Stimulated activated CD4-positive, alpha-beta T cell treated with anti-CD3 and anti-CD28 coated beads, Interleukin-1b, Interleukin-23, amount 100 ng/mL, for 1 hour (primary cell): Measurements from ENCODE around the gene SPATA33.

Experiments
- DNase-seq, 2 donors: peaks; one replicate each; pipeline ENCODE4 v3.0.0-alpha.2; 2020; ENCODE audit warnings: low read depth in 2 of 2

Gene SPATA33

DNA sequence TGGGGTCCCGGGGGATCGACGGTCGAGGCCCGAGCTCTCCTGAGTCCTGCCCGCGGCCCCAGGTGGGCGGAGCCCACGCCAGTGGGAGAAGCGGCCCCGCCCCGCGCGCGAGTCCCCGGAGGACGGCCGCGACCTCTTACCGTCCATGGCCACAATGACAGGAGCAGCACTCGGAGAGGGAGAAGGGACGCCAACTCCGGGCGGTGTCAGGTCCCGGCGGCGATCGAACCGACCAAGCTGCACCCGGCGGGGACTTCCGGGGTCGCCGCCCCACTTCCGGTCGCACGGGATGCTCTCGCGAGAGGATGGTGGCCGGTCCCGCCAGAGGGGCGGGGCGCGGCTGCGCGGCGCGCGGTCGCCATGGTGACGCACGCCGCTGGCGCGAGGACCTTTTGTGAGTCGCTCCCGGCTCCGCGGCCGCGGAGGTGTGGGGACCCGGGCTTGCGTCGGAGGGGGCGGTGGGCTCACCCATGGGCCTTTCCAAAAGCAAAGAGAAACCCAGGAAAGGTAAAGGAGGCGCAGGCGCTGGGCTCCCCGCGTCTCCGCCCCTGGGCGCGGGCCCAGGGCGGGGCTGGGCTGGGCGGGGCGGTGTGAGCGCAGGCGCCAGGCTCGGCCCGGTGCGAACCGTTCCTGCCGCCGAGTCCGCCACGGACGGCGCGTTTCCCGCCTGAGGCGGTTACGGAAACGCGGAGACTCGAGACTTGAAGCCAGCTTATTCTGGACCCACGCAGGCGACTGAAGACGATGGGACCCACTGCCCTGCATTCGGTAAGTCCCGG, at the start of gene SPATA33, which contains the start of gene CHMP1A:
SPATA33 (plus strand) TSS at position 395 of the 779 bp plus-strand sequence; CDS start at position 471, 76 bp downstream.
CHMP1A (minus strand) TSS at position 267 of the 779 bp plus-strand sequence; CDS start at position 147, 120 bp downstream.
- peak; percentile 83 to 84 for DNase-seq

DNA sequence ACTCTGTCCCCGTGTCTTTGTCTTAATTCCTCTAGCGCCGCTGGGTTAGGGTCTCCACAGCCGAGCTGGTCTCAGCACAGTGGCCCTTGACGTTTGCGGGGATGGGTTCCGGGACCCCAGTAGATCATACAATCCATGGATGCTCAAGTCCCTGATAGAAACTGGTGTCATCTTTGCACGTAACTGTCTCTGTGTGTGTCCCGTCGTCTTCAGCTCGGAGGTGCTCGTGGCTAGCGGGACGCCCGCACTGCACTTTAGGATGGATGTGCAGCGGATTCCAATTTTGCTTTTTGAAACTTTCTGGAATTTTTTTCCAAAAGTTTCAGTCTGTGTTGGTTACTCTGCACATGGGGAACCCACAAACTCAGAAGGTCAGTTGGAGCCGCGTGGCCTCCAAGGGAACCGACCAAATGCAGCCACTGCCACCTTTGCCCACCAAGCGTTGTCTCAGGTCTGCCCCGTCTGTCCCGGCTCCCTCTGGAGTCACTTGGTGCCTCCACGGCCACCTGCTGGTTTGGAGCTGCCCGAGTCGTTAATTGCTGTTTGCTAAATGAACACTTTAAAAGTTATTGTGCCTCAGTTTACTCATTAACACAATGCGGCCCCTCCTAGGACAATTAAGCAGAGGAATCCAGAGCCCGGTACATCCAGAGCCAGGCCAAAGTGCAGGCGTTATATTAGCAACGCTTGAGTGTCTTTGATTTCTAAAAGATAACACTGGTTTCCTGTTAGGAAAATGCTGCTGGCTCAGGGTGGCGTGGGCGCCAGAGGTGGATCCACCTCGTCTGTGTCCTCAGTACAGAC, 49.5 kb upstream of the SPATA33 start:
- no peak for DNase-seq

DNA sequence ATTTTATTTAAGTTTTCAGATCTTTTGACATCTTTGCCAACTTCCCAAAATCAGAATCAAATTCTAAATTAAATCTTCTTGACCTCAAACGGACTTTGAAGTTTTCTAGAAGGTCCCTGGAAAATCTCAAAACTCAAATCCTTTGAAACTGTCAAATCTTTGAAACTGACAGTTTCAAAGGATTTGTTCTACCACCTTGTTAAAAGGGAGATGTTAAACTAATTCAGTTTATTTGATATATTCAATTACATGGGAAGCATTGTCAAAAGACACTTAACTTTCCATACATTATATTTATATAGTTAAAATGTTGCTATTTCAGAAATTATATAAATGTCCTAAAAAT, 47.6 kb upstream of the SPATA33 start:
- no peak for DNase-seq

DNA sequence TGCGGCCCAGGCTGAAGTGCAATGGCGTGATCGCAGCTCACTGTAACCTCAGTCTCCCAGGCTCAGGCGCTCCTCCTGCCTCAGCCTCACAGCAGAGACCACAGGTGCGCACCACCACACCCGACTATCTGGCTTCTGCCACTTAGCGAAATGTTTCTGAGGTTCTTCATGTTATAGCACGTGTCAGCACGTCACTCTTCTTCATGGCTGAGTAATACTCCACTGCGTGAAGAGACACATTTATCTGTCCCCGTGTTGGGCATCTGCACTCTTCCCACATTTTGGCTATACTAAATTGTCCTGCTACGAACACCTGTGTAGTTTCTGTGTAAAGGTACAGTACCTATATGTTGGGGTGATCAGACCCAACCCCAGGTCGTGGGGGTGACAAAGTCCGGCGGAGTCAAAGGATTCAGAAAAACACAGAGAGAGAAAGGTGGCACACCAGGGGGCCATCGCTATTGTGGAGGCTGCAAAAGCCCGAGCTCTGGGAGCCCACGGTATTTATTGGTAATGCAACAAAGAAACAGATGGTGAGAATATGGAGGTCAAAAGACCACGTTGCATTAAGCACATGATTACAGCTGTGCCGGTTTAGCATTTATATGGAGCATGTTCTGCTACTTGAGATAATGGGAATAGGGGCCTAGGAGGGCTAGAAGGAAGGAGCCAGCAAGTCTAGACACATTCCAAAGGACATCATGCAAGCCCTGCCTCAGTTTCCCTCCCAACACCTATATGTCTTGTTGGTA, 45.0 kb upstream of the SPATA33 start:
- no peak for DNase-seq

DNA sequence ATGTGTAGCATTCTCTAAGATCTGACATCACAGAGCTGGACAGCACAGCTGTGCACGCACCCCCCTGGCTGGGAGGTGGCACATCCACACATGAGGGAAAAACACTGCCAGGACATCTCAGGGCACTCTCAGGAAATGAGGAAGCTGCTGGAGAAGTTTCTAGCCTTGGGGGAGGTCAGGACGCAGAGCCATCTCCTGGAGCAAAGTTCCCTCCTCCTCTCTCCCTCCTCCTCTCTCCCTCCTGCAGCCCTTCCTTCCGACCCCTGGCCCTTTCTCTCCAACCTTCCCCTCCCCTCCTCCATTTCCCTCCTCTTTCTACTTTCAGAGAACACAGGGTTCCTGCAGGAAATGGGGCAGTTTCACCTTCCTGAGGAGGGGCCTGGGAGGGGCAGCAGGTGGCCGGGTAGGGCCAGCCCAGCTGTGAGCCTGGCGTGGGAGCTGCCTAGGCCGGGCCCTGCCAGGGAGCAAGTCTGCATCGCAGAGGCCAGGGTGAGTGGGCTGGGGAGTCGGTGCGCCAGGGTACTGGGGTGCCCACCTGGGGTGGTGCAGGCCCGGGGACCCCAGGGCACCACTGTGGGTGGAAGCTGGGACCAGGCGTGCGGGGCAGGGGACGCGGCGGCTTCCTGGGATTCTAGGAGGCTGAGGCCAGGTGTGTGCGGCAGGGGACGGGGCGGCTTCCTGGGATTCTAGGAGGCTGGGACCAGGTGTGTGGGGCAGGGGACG, 44.2 kb upstream of the SPATA33 start, which contains the start of gene DPEP1:
DPEP1 (plus strand) TSS at position 412 of the 723 bp plus-strand sequence. CDS start 16,769 bp downstream, outside the sequence.
- no peak for DNase-seq

DNA sequence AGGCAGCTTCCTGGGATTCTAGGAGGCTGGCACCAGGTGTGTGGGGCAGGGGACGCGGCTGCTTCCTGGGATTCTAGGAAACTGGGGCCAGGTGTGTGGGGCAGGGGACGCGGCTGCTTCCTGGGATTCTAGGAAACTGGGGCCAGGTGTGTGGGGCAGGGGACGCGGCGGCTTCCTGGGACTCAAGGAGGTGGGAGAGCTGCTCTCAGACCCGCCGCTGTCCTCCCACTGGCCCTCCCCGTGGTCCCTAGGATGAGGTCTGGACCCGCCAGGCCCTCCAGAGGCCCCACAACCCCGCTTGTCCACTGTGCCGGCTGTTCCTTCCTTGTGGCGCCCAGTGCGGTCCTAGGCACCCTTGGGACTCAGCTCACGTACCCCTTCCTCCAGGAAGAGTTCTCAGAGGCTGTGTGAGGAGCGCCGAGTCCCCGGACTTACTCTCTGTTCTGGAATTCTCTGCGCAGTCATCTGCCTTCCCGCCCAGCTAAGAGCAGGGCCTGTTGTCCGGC, 43.6 kb upstream of the SPATA33 start:
- DNase-seq, result no peak

DNA sequence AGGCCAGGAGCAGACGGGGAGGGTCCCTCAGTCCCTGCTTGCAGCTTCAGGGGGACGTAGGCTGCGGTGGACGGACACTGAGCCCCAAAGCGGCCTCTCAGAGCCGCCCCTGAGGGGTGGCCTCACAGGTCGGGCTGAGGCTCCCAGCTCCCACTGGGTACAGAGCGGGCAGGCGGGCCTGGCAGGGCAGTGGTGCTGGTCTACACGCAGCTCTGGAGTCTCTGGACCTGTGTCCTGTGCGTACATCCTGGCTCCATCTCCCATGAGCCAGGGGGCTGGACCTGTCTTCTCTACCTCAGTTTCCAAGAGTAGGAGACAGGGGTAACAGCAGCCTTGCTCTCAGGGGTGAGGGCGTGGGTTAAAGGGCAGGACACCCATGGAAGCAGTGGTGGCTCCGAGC, 42.5 kb upstream of the SPATA33 start:
- no peak for DNase-seq

DNA sequence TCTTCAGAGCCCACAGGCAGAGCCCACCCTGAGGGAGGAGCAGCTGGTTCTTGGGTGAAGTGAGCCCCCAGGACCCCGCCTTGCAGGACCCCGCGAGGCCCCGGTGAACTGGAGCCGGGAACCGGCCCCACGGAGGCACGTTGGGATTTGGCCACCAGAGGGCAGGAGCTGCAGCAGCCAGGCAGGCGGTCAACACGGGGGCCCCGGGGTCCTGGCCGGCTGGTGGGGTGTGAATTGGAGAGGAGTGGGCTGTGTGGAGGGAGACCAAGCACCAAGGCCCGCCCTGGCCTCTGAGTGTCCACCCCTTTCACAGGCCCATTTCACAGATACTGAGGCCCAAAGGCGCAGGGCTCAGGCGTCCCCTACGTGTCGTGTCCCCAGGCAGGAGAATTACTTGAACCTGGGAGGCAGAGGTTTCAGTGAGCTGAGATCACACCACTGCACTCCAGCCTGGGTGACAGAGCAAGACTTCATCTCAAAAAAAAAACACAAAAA, 42.0 kb upstream of the SPATA33 start:
- DNase-seq, result no peak

DNA sequence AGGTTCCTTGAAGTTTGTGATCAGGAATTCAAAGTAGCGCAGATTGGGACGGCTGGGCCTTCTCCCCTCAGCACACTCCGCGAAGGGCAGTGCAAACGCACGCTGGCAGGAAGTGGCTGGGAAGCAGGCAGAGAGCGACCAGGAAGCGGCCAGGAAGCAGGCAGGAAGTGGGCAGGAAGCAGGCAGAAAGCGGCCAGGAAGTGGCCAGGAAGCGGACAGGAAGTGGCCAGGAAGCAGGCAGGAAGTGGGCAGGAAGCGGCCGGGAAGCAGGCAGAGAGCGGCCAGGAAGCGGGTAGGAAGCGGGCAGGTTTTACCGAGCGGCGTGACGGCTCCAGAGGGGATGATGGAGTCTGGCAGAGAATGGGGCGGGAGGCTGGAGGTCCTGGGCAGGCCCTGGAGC, 41.0 kb upstream of the SPATA33 start:
- DNase-seq, result no peak

DNA sequence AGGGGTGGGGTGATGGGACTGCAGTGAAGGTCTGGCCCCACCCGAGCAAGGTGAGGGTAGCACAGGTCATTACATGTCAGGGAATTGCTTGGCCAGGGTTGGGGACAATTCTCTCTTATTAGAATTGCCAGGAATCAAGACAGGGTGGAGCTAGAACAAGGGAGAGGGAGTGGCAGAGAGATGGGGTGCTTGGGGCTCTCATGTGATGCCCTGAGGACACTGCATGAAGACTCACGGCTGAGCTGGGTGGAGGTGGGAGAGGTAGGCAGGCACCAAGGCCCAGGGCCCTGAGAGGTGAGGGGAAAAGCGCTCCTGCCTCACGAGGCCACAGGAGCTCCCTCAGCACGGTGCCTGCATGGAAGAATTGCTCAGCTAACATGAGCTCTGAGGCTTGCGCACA, 40.6 kb upstream of the SPATA33 start:
- no peak for DNase-seq

DNA sequence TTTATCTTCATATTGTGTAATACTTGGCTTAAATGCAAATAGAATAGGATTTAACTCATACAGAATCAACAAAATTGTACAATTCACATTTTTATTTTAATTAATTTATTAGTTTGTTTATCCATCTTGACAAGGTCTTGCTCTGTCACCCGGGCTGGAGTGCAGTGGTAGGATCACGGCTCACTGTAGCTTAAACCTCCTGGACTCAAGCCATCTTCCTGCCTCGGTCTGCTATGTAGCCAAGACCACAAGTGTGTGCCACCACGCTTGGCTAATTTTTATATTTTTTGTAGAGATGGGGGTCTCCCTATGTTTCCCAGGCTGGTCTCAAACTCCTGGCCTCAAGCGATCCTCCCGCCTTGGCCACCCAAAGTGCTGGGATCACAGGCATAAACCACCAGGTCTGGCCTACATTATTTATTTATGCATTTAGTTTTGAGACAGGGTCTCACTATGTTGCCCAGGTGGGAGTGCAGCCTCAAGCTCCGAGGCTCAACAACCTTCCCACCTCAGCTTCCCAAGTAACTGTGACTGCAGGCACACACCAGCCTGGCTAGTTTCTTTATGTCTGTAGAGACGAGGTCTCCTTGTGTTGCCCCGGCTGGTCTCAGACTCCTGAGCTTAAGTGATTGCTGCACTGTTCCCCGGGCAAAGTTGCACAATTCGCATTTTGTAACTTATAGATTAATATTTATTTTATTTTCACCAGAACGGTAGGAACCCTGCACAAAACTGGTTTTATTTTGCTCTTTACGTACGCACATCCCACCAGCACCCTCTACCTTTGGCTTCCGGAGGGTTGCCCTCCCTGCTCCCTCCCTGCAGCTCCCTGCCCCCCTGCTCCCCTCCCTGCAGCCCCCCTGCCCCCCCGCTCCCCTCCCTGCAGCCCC, 39.3 kb upstream of the SPATA33 start:
- no peak for DNase-seq

DNA sequence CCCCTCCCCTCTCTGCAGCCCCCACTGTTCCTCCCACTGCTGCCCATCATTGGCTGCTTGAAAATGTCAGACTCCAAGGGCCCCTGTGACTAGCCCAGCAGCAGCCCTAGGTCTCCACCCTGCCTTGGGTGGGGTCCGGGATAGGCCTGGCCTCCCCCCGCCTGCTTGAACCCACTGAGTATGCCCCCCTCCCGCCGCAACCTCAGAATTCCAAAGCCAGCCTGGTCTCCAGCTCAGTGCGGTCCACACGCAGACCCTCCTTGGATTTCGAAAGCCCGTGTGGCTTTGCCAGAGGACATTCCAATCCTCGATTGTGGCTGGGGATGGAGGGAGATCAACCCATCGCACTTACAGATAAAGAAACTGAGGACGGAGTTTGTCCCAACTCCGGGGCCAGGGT, 37.8 kb upstream of the SPATA33 start:
- DNase-seq, result no peak

DNA sequence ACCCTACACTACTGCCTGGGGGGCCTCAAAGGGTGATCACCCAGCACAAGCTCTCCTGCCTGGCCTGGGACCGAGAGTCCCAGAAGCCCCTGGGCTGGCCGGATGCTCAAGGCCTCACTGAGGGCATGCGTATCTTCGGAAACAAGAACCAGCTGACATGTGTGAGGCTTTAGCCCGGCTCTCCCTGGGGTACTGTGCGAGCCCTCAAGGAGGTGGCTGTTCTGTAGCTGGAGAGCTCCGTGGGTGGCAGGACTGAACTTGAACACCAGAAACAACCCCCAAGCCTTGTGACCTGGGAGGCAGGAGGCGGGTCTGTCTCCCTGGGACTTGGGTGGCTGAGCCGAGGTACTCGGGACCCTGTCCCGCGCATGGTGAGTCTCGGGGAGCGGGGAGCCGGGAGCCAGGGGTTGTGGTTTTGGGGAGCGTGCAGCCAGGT, 37.2 kb upstream of the SPATA33 start:
- no peak for DNase-seq

DNA sequence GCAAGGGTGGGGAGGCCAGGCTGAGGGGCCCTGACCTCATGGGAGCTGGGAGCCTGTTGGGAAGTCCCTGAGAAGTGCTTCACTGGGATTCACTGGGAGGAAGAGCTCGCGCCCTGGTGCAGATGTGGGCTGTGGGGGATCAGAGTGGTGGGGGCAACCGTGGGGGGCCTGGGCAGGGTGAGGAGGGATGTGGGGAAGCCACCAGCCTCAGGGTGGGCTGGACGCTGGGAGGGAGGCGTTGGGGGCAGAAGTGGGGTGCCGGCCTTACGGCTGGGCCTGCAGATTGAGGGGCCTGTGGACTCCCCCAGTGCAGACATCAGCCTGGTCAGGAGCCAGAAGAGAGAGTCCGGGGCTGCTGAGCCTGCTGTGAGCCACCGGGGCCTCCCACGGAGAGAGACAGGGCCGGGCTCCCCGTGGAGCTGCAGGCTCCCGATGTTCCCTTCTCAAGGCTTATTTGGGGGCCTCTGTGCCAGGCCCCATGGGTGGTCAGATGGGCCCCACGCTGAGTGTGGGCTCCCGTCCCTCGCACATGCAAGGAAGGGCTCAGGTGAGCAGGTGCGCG, 36.4 kb upstream of the SPATA33 start:
- no peak for DNase-seq

DNA sequence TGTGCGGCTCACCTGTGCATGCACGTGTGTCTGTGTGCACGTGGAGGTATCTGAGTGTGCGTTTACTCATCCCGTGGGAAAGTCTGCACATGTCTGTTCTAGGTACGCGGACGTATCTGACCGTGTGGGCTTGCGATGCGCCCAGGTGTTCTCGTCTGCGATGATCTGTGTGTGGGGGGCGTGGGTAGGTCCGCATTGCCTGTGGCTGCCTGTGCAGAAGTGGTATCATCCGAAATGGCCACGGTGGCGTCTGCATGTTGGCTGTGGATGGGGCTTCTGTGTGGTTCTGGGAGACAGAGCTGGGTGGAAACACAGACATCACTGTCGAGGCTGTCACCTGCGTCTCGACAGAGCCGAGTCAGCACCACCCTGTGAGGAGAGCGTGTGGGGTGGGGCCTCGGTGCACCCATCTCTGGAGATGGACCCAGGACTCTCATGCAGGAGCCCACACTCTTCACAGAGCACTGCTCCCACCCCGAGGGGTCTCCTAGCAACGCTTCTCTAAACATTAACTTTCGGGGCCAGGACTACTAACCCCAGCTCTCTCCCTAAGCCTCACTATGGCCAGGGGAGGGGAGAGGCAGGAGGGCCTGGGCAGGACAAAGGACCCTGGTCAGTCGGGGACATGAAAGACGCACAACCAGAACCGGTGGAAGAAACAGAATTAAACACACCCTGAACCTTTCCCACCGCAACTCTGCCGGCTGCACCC, 35.8 kb upstream of the SPATA33 start:
- no peak for DNase-seq

DNA sequence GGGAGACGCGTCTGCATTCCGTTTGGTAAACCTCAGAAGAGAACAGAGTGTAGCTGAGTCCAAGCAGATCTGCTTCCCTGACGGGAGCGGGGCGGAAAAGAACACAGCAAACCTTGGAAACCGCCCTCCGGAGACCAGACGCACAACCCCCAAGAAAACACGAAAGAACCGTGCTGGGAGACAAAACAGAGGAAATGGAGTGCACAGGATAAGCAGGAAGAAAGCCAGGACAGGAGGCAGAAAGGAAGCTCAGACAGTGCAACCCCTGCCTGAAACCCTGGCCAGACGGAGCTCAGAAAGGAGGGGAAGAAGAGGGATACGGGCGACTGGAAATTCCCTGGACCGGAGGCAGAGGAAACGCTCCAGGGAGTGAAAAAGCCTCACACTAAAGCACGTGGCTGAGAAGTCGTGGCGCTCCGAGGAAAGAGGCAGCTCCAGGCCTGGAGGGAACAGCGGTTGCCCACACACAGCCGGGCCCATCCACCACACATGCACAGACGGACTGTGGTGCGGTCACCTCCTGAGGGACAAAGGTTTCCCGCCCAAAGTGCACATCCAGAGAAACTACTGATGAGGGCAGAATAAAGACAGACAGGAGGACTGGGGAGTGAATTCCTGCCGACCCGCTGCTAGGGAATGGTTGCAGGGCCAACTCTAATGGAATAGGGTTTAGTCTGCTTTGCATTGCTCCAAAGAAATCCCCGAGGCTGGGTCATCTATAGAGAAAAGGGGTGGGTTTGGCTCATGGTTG, 34.0 kb upstream of the SPATA33 start:
- DNase-seq, result no peak

DNA sequence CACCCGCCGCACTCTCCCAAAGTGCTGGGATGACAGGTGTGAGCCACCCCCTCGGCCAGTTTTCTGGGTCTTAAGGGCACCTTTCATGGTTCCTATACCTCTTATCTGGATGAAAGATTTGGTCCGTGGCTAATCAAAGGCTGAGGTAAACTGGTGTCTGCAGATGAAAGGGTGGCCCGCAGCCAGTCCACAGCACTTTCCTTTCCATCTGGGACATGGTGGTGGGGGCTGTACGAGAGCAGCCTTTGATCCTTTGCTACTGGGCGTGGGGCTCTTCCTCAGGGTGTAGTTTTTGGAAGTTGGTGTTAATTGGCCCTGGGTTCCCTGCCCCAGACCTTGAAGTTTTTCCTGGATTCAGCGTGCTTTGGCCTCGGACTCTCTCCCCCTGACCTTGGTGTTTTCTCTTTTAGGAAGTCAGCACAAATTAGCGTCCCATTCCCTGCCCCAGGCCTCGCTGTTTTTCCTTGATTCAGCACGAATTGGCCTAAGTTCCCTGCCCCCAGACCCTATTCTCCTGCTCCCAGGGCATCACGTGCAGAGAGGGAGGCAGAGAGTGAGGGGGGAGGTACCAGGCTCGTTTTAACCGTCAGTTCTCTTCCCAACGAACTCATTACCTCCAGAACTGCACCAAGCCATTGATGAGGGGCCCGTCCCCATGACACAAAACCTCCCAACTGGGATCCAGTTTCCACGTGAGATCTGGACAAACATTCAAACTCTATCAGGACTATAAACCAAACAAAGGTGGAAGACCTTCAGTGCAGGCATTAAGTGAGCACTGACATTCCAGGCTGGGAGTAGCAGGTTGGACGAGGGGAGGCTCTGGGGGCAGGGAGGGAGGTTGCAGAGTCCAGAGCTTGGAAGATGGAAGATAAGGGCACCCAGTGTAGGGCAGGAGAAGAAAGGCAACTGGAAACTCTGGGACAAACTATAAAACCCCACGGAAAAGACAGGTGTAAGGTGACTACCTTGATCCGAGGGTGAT, 32.6 kb upstream of the SPATA33 start:
- no peak for DNase-seq
